Germinal center (tissue), 1 donor: Measurements from ENCODE around the gene ZNF764.
A peak's percentile ranks its signal among the peaks of the same experiment; 100 is the strongest.
"Not testable (repeated sequence)": the region's sequence is repeated elsewhere in the genome, so short reads cannot be mapped to it uniquely, and the experiment has no call there.

Experiments used
- DNase-seq: peaks from one replicate; pipeline ENCODE4 v3.0.0; 2012; ENCODE audit warnings: mixed read lengths, low spot score

The ZNF764 gene

GRCh38 chr16:30548416-30549253, 9.5 kb downstream of the ZNF764 start:
- DNase-seq = no peak

- DNase-seq = no peak
Observed at GRCh38 chr16:30546115-30546514, 12.1 kb downstream of the ZNF764 start.

- DNase-seq = no peak
Observed at GRCh38 chr16:30543067-30543466, 15.1 kb downstream of the ZNF764 start.

- DNase-seq = no peak
Observed at GRCh38 chr16:30541502-30542329, 16.5 kb downstream of the ZNF764 start.

GRCh38 chr16:30540916-30541464, 17.2 kb downstream of the ZNF764 start:
- not testable (repeated sequence) for DNase-seq

- DNase-seq = not testable (repeated sequence)
Observed at GRCh38 chr16:30539986-30540526, 18.1 kb downstream of the ZNF764 start.

GRCh38 chr16:30539000-30539964, 18.9 kb downstream of the ZNF764 start:
- DNase-seq = no peak

- DNase-seq = not testable (repeated sequence)
Observed at GRCh38 chr16:30536391-30537024, 21.7 kb downstream of the ZNF764 start.

- peak; percentile 72 for DNase-seq
Observed at GRCh38 chr16:30535777-30536190, 22.4 kb downstream of the ZNF764 start.

GRCh38 chr16:30535106-30535776, 22.9 kb downstream of the ZNF764 start:
- DNase-seq = no peak

GRCh38 chr16:30534368-30535105, 23.6 kb downstream of the ZNF764 start, which contains the start of gene ZNF747:
Gene ZNF747, minus strand, starts transcription at chr16:30534858. Its CDS starts 179 bp downstream, at chr16:30534679.
- peak; percentile 93 for DNase-seq

- no peak for DNase-seq
Observed at GRCh38 chr16:30533748-30534367, 24.3 kb downstream of the ZNF764 start.

- no peak for DNase-seq
Observed at GRCh38 chr16:30533146-30533522, 25.0 kb downstream of the ZNF764 start.

GRCh38 chr16:30532285-30533145, 25.7 kb downstream of the ZNF764 start:
- no peak for DNase-seq

GRCh38 chr16:30530163-30531037, 27.8 kb downstream of the ZNF764 start:
- DNase-seq = no peak

- DNase-seq = no peak
Observed at GRCh38 chr16:30528799-30529457, 29.2 kb downstream of the ZNF764 start.
